Lower lobe of right lung (tissue), 2 donors: ENCODE results near the gene SCNM1. TPM values are rescaled to one million over a fixed set of nuclear protein-coding genes. Genes with fewer than 3 reads are reported as not detected.

Experiments
- ATAC-seq, 2 donors: fragments of 200-7000 bp; cut with Tn5 transposase; one replicate each; pipeline ENCODE4 v1.9.1; 2020 to 2022; ENCODE audit warnings: mild to moderate bottlenecking in 2 of 2, moderate library complexity in 2 of 2
- DNase-seq: peaks from one replicate; pipeline ENCODE4 v3.0.0-alpha.2; 2020
- H3K27ac ChIP-seq: fragments of 200-600 bp; one replicate; pipeline ENCODE4 v1.8.0; 2022
- H3K27me3 ChIP-seq: fragments of 200-600 bp; one replicate; pipeline ENCODE4 v1.8.0; 2022; ENCODE audit warnings: low read depth
- H3K36me3 ChIP-seq: fragments of 200-600 bp; one replicate; pipeline ENCODE4 v1.8.0; 2022; ENCODE audit warnings: mild to moderate bottlenecking
- H3K4me1 ChIP-seq: fragments of 200-600 bp; one replicate; pipeline ENCODE4 v1.8.0; 2022
- H3K4me3 ChIP-seq: fragments of 200-600 bp; one replicate; pipeline ENCODE4 v1.8.0; 2022; ENCODE audit warnings: mild to moderate bottlenecking
- H3K9me3 ChIP-seq: fragments of 200-600 bp; one replicate; pipeline ENCODE4 v1.8.0; 2022
- CTCF ChIP-seq: fragments of 200-600 bp; IDR thresholded peaks from one replicate; pipeline ENCODE4 v1.8.0; 2022; ENCODE audit warnings: antibody characterized with exemption, mild to moderate bottlenecking
- intact Hi-C: fragments of 100-400 bp; cut with DNase I; formaldehyde crosslinking; loops from one replicate; pipeline ENCODE4 v1.11.0; 2022
- total RNA-seq: library from RNA; stranded (reverse); fragmentation: NEBNext Ultra II Directional; extraction: Animal tissue kit (Norgen Biotek cat#: 25700); gene quantifications from one replicate; pipeline ENCODE4 v1.2.1, GENCODE V29; 2021
- donor health status: DM: no; HTN: yes; CAD: no; lungs with severe emphysema.

Gene SCNM1
- total RNA-seq, 1 donor from 2014 or later = 38.4 TPM

GRCh38 chr1:151132335-151133017 lies 33.5 kb upstream of the SCNM1 start:
- DNase-seq (no peak), ATAC-seq (peak; percentile 3 to 18)
- no peak for TF ChIP-seq CTCF
- intact Hi-C loops = no loop called here
- Histone ChIP-seq H3K4me1 (peaks cover 23% of the 10 kb centered on the region), H3K27ac (no peak overlapping the region), H3K9me3 (no peaks in the 10 kb centered on the region), H3K36me3 (peaks cover 5% of the 10 kb centered on the region), H3K27me3 (no peaks in the 10 kb centered on the region), H3K4me3 (peak overlapping the region; percentile 51)

- no peak for TF ChIP-seq CTCF
- intact Hi-C loops = no loop called here
- ATAC-seq (no peak), DNase-seq (no peak)
- H3K4me3 ChIP-seq = no peak overlapping the region
- no peaks in the 10 kb centered on the region for H3K27me3 ChIP-seq
- no peak overlapping the region for H3K27ac ChIP-seq
- peaks cover 23% of the 10 kb centered on the region for H3K4me1 ChIP-seq
- no peaks in the 10 kb centered on the region for H3K9me3 ChIP-seq
- H3K36me3 ChIP-seq = peaks cover 5% of the 10 kb centered on the region
Observed at GRCh38 chr1:151133018-151133806, 32.7 kb upstream of the SCNM1 start.

GRCh38 chr1:151134396-151134795 lies 31.5 kb upstream of the SCNM1 start:
- no peaks in the 10 kb centered on the region for H3K9me3 ChIP-seq
- H3K27me3 ChIP-seq = no peaks in the 10 kb centered on the region
- peaks cover 23% of the 10 kb centered on the region for H3K4me1 ChIP-seq
- intact Hi-C loops = no loop called here
- peaks cover 5% of the 10 kb centered on the region for H3K36me3 ChIP-seq
- no peak overlapping the region for H3K4me3 ChIP-seq
- DNase-seq = no peak
- H3K27ac ChIP-seq = no peak overlapping the region
- TF ChIP-seq CTCF = no peak
- no peak for ATAC-seq

GRCh38 chr1:151134991-151135390 lies 31.0 kb upstream of the SCNM1 start:
- TF ChIP-seq CTCF = no peak
- no peak for DNase-seq

GRCh38 chr1:151135433-151136385 lies 30.2 kb upstream of the SCNM1 start:
- H3K27ac ChIP-seq = no peak overlapping the region
- no peak overlapping the region for H3K4me3 ChIP-seq
- DNase-seq (no peak), ATAC-seq (no peak)
- H3K36me3 ChIP-seq = peaks cover 9% of the 10 kb centered on the region
- H3K4me1 ChIP-seq = peaks cover 19% of the 10 kb centered on the region
- no peaks in the 10 kb centered on the region for H3K27me3 ChIP-seq
- intact Hi-C loops = no loop called here
- H3K9me3 ChIP-seq = no peaks in the 10 kb centered on the region
- no peak for TF ChIP-seq CTCF

More at GRCh38 chr1:151134991-151135390, 31.0 kb upstream of the SCNM1 start:
- no peaks in the 10 kb centered on the region for H3K9me3 ChIP-seq
- no peak overlapping the region for H3K27ac ChIP-seq
- no peaks in the 10 kb centered on the region for H3K27me3 ChIP-seq
- intact Hi-C loops = no loop called here
- peaks cover 23% of the 10 kb centered on the region for H3K4me1 ChIP-seq
- ATAC-seq = no peak
- no peak overlapping the region for H3K4me3 ChIP-seq
- peaks cover 9% of the 10 kb centered on the region for H3K36me3 ChIP-seq
